GM06990 (cell line): ENCODE results near the gene KIF17.

Experiments
- DNase-seq: peaks from one replicate; pipeline ENCODE4 v3.0.0-alpha.2; 2011; ENCODE audit not compliant: insufficient read length; ENCODE audit errors: extremely low read depth
- H3K27me3 ChIP-seq: replicated peaks from 2 replicates; pipeline ENCODE4 v1.6.0; 2011; ENCODE audit warnings: low read length; ENCODE audit not compliant: control insufficient read depth, insufficient read depth
- H3K36me3 ChIP-seq: 2 replicates; pipeline ENCODE4 v1.5.1; 2011; ENCODE audit warnings: low read length; ENCODE audit not compliant: control insufficient read depth, insufficient read depth
- H3K4me3 ChIP-seq: replicated peaks from 2 replicates; pipeline ENCODE4 v1.5.1; 2011; ENCODE audit warnings: low read depth, mild to moderate bottlenecking, control low read depth, low read length
- CTCF ChIP-seq: IDR thresholded peaks from 2 replicates; pipeline ENCODE4 v1.5.1; 2011; ENCODE audit warnings: low read length, control low read depth, mild to moderate bottlenecking, inconsistent platforms; ENCODE audit not compliant: insufficient read depth, poor library complexity, severe bottlenecking

Gene KIF17

GRCh38 chr1:20729990-20730689 is 12.3 kb upstream of the KIF17 start:
- no peak for DNase-seq
- Histone ChIP-seq H3K4me3 (no peak overlapping the region), H3K36me3 (no peaks in the 10 kb centered on the region), H3K27me3 (peaks cover 3% of the 10 kb centered on the region; the same call in 1 of the 2 replicates)
- no peak for TF ChIP-seq CTCF

GRCh38 chr1:20729155-20729931 is 11.5 kb upstream of the KIF17 start:
- Histone ChIP-seq H3K27me3 (peaks cover 3% of the 10 kb centered on the region; the same call in 1 of the 2 replicates), H3K4me3 (no peak overlapping the region), H3K36me3 (no peaks in the 10 kb centered on the region)
- DNase-seq, result no peak
- no peak for TF ChIP-seq CTCF

DNA sequence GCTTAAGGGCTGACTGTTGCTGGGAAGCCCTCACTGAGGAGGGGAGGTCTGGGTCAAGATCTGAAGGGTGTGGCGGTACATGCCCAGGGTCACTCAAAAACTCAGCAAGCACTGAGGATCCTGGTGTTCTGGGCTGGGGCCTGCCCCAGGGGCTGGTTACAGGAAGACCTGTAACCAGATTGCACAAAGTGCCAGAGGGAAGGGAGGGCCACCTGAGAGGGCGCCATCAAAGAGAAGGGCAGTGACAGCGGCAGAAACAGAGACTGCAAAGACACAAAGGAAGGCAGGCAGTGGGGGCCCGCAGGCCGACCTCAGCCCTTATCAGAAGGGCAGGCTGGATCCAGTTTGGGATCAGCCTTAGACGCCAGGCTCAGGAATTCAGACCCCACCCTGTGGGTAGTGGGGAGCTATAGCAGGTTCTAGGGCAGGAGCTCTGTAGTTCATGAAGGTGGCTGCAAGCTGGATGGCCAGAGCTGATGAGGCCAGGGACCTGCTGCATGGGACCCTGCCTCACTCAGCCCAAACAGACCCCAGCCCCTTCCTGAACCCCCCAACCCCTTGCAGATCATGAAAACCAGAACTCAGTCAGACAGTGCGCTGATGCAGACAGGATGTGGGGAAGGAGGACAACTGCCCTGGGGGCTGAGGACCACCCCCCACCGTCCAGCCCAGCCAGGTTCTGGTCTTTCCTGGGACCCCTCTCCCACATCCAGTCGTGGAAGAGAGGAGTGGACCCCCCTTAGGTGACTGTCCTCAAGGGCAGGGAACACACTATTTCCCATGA is 10.8 kb upstream of the KIF17 start:
- Histone ChIP-seq H3K36me3 (no peaks in the 10 kb centered on the region), H3K27me3 (peaks cover 3% of the 10 kb centered on the region; the same call in 1 of the 2 replicates), H3K4me3 (no peak overlapping the region)
- no peak for TF ChIP-seq CTCF
- no peak for DNase-seq

DNA sequence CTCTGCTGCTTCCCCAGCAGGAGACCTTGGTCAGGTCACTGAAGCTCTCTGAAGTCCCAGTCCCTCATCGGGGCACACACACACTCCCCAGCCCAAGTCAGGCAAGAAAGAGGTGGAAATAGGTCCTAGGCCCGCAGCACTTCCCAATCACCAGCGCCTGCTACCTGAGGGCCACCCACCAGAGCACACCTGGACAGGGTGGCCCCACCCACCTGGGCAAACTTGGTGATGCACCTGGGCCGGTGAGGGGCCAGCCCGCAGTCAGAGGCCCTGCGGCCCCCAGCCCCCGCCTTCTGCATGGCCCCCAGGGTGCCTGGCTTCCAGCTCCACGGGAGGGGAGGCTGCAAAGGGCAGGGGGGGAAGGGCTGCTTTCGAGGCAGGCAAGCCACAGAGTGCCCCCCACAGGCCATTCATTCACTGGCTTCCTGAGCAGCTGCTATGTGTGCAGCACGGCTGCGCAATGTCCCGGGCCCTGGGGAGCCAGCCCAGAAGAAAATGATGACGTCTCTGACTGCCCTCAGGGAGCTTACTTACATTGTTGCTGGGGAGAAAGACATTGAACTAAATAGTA is 10.0 kb upstream of the KIF17 start:
- H3K4me3 ChIP-seq, result no peak overlapping the region
- no peak for DNase-seq
- H3K27me3 ChIP-seq, result peaks cover 3% of the 10 kb centered on the region; the same call in 1 of the 2 replicates
- peak; percentile 29 for TF ChIP-seq CTCF
- no peaks in the 10 kb centered on the region for H3K36me3 ChIP-seq

- TF ChIP-seq CTCF, result no peak
- DNase-seq, result no peak
- H3K4me3 ChIP-seq, result no peak overlapping the region
- H3K36me3 ChIP-seq, result no peaks in the 10 kb centered on the region
- peaks cover 3% of the 10 kb centered on the region; the same call in 1 of the 2 replicates for H3K27me3 ChIP-seq
Observed at GRCh38 chr1:20726932-20727745, 9.3 kb upstream of the KIF17 start.
